GM18951 (cell line): Measurements from ENCODE around the gene NFYA.

Source experiments
- POLR2A ChIP-seq: IDR thresholded peaks from 4 replicates; pipeline ENCODE4 v1.6.1; 2011; ENCODE audit warnings: mild to moderate bottlenecking; ENCODE audit not compliant: insufficient read length, insufficient read depth; ENCODE audit errors: extremely low read depth
- in situ Hi-C: fragments of 300-500 bp; cut with MboI; formaldehyde crosslinking; loops from one replicate; pipeline ENCODE4 v1.12.0; 2022; ENCODE audit warnings: low sequenced_read_pairs, mixed read lengths, inconsistent platforms; ENCODE audit not compliant: unreplicated experiment

NFYA gene

GRCh38 chr6:41122918-41123317 lies 50.1 kb downstream of the NFYA start:
- in situ Hi-C loops = no loop called here

GRCh38 chr6:41125282-41125681 lies 52.5 kb downstream of the NFYA start:
- in situ Hi-C loops = no loop called here
- TF ChIP-seq POLR2A = no peak

More at GRCh38 chr6:41122918-41123317, 50.1 kb downstream of the NFYA start:
- no peak for TF ChIP-seq POLR2A

- TF ChIP-seq POLR2A = no peak
- in situ Hi-C loops = no loop called here
Measured at GRCh38 chr6:41132254-41132653, 59.5 kb downstream of the NFYA start.

GRCh38 chr6:41135062-41135832 lies 62.5 kb downstream of the NFYA start:
- no peak for TF ChIP-seq POLR2A
- in situ Hi-C loops = no loop called here

- TF ChIP-seq POLR2A = no peak
- in situ Hi-C loops = no loop called here
Measured at GRCh38 chr6:41136911-41137310, 64.1 kb downstream of the NFYA start.

- no peak for TF ChIP-seq POLR2A
- in situ Hi-C loops = no loop called here
Measured at GRCh38 chr6:41147917-41148316, 75.1 kb downstream of the NFYA start.
